GM12865 (cell line): Measurements from ENCODE around the gene PTPRR.

Source experiments
- DNase-seq: peaks from one replicate; pipeline ENCODE4 v3.0.0; 2010; ENCODE audit warnings: low read depth
- H3K4me3 ChIP-seq: 2 replicates; pipeline ENCODE4 v1.5.1; 2011; ENCODE audit warnings: mild to moderate bottlenecking, low read depth, low read length, control low read depth
- CTCF ChIP-seq: IDR thresholded peaks from 2 replicates; pipeline ENCODE4 v1.5.1; 2011; ENCODE audit warnings: low read length, control low read depth, low read depth, inconsistent platforms; ENCODE audit not compliant: insufficient read depth; ENCODE audit errors: missing control alignments

PTPRR gene

GRCh38 chr12:70774055-70774454, 146.5 kb downstream of the PTPRR start:
- no peak for TF ChIP-seq CTCF
- H3K4me3 ChIP-seq: no peak overlapping the region
- no peak for DNase-seq

- no peak for DNase-seq
- no peak for TF ChIP-seq CTCF
- no peak overlapping the region for H3K4me3 ChIP-seq
Measured at GRCh38 chr12:70772836-70773235, 147.7 kb downstream of the PTPRR start.

GRCh38 chr12:70771581-70771980, 149.0 kb downstream of the PTPRR start:
- H3K4me3 ChIP-seq: no peak overlapping the region
- no peak for TF ChIP-seq CTCF
- no peak for DNase-seq

GRCh38 chr12:70763666-70764065, 156.9 kb downstream of the PTPRR start:
- no peak for DNase-seq
- no peak overlapping the region for H3K4me3 ChIP-seq
- no peak for TF ChIP-seq CTCF

- no peak overlapping the region for H3K4me3 ChIP-seq
- DNase-seq: no peak
- no peak for TF ChIP-seq CTCF
Measured at GRCh38 chr12:70762000-70762399, 158.5 kb downstream of the PTPRR start.

GRCh38 chr12:70759161-70759918, 161.2 kb downstream of the PTPRR start:
- DNase-seq: no peak
- TF ChIP-seq CTCF: no peak
- no peak overlapping the region for H3K4me3 ChIP-seq

GRCh38 chr12:70758494-70758845, 162.1 kb downstream of the PTPRR start:
- no peak for DNase-seq
- no peak for TF ChIP-seq CTCF
- H3K4me3 ChIP-seq: no peak overlapping the region
